WI38 (cell line): ENCODE data around the gene OR6K6.

Source experiments
- H3K4me3 ChIP-seq: 2 replicates; pipeline ENCODE4 v1.5.1; 2011; ENCODE audit warnings: low read depth, mild to moderate bottlenecking, control low read depth, low read length
- TF ChIP-seq, protein P1 (sequence below): IDR thresholded peaks from 2 replicates; pipeline ENCODE4 v1.5.1; 2012; ENCODE audit warnings: low read depth, mild to moderate bottlenecking, control low read depth, low read length

The OR6K6 gene, protein sequence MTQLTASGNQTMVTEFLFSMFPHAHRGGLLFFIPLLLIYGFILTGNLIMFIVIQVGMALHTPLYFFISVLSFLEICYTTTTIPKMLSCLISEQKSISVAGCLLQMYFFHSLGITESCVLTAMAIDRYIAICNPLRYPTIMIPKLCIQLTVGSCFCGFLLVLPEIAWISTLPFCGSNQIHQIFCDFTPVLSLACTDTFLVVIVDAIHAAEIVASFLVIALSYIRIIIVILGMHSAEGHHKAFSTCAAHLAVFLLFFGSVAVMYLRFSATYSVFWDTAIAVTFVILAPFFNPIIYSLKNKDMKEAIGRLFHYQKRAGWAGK

DNA sequence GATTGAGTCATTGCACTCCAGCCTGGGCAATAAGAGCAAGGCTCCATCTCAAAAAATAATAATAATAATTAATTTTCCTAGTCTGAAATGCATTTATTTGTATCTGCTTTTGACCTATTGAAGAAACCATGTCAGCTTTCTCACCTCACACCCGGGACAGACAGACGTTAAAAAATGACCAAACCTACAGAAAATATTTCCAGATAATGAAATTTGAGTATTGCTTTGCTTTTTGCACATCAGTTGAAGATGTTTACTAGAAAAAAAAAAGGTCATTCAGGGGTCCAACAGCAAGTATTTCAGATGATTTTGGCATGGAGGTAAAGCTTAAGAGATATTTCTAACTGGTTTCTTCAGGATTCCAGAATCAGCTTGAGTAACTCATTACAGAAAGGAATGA, at the start of gene OR6K6:
TSS of gene OR6K6 (plus strand) at position 301 of the 400 bp plus-strand sequence. CDS start 168 bp downstream, outside the sequence.
- H3K4me3 ChIP-seq: no peak within 1 kb of the TSS
- TF ChIP-seq, protein P1, sequence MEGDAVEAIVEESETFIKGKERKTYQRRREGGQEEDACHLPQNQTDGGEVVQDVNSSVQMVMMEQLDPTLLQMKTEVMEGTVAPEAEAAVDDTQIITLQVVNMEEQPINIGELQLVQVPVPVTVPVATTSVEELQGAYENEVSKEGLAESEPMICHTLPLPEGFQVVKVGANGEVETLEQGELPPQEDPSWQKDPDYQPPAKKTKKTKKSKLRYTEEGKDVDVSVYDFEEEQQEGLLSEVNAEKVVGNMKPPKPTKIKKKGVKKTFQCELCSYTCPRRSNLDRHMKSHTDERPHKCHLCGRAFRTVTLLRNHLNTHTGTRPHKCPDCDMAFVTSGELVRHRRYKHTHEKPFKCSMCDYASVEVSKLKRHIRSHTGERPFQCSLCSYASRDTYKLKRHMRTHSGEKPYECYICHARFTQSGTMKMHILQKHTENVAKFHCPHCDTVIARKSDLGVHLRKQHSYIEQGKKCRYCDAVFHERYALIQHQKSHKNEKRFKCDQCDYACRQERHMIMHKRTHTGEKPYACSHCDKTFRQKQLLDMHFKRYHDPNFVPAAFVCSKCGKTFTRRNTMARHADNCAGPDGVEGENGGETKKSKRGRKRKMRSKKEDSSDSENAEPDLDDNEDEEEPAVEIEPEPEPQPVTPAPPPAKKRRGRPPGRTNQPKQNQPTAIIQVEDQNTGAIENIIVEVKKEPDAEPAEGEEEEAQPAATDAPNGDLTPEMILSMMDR: no peak

DNA sequence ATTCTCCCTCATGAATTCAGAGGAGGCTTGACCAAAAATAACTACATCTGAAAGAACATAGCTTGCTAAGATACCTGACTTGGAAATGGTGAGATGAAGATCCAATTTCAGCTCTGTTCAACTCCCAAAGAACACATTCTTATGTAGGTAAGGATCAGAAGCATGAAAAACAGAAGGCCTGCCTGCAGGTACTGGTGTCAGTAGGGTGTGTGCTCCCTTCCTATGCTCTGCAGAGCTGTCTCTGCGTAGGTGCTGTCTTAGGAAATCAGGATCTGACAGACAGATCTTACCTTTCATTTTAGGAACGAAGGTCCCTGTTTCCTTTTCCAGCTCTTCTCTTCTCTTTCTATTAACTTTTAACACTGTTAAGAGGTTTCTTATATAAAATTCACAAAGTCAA, 48.4 kb upstream of the OR6K6 start:
- TF ChIP-seq, protein P1: no peak
- H3K4me3 ChIP-seq: no peak overlapping the region

DNA sequence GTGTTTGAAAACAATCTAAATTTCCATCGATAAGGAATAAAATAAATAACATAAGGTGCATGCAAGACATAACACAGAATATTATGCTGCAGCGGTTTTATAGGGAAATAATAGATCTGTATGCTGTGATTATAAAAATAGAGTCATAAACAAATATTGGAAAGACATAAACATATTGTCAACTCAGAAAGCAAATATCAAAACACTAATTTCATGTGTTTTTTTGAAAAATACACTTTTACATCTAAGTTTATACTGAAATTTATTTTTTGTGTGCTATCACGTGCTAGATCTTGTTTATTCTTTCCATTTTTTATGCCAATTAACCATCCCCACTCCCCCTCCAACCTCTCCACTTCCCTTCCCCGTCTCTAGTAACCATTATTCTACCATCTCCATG, 43.4 kb upstream of the OR6K6 start:
- H3K4me3 ChIP-seq: no peak overlapping the region
- TF ChIP-seq, protein P1: no peak

DNA sequence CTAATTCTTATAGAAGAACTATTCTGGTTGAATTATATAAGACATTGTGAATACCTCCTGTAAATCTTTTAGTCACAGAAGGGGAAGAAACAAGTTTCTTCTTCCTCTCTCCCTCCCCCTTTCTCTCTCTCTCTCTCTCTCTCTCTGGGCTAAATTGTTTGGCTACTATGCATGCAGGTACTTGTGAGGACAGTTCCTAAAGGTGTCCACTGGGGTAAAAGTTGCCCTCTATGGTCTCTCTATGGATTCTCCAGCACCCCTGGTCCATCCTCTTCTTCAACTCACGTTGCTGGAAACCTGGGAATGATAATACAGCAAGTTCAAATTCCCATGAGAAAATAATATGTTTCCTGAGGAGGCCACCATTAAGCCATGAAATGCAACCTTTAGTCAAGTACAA, 39.8 kb upstream of the OR6K6 start:
- H3K4me3 ChIP-seq: no peak overlapping the region
- TF ChIP-seq, protein P1: no peak

DNA sequence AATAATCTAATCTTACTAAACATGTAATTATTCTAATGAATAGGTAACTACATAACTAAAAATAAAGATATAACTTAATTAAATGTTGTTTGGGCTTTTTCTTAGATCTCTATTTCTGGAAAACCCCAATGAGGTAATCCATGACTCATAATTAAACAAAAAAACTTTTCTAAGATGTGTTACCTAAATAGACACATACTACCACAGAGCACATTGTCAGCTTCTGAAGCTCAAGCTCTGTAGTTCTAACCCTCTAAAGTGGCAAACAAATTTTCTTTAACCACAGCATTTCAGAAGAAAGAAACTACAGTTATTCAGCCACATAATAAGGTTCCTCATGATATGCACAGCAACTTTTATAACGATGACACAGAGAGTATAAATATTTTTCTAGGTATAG, 38.2 kb upstream of the OR6K6 start:
- TF ChIP-seq, protein P1: no peak
- H3K4me3 ChIP-seq: no peak overlapping the region

DNA sequence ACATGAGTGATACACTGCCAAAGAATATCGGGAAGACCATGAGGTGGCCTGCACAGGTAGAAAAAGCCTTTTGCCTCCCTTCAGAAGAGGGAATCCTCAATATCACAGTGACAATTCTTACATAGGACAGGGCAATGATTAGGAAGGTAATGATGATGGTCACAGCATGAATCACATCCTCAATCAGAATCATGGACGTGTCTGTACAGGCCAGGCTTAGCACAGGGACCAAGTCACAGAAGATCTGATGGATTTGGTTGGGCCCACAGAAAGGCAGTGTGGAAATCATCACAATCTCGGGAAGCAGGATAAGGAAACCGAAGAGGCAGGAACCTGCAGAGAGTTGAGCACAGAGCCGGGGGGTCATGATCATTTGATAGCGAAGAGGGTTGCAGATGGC, 37.2 kb upstream of the OR6K6 start:
- H3K4me3 ChIP-seq: no peak overlapping the region
- TF ChIP-seq, protein P1: no peak

DNA sequence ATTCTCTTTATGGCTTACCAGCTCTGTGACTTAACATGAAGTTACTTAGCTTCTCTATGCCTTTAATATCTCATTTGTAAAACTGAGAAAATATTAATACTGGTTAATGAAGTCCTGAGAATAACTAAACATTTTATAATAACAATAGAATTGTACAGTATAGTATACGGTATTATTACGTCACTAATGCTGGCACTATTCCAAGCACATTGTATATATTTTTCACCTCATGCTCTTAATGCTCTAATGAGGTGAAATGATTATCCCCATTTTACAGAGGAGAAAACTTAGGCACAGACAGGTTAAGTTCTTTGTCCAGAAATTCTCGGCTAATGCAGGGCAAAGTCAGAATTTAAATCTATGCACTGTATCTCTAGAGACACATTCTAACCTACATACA, 34.9 kb upstream of the OR6K6 start:
- H3K4me3 ChIP-seq: no peak overlapping the region
- TF ChIP-seq, protein P1: no peak
